ENCODE results near the gene PRADC1. TPM values are rescaled to one million over a fixed set of nuclear protein-coding genes. Genes with fewer than 3 reads are reported as not detected.

The PRADC1 gene
- total and polyA plus RNA-seq, 2 donors (not counting 3 experiments of a cell fraction or from before 2014, with no cell fraction given) = 19.6 to 32.7 TPM

- Histone ChIP-seq H3K9me3 (replicated peaks; ENCODE audit: control insufficient read depth, insufficient read depth, low read length) (no peaks in the 10 kb centered on the region), H3K79me2 (ENCODE audit: control insufficient read depth, insufficient read depth, low read length) (no peaks in the 10 kb centered on the region), H4K20me1 (replicated peaks; ENCODE audit: control insufficient read depth, extremely low read depth, insufficient read depth, low read length) (no peaks in the 10 kb centered on the region), H3K9me1 (replicated peaks; ENCODE audit: control insufficient read depth, extremely low read depth, insufficient read depth, low read length) (no peaks in the 10 kb centered on the region), H3K4me1 (ENCODE audit: control insufficient read depth, extremely low read depth, insufficient read depth, low read length) (no peaks in the 10 kb centered on the region), H3K27me3 (ENCODE audit: control insufficient read depth in 2 of 2, insufficient read depth in 2 of 2, low read length in 2 of 2) (peaks cover 43 to 48% of the 10 kb centered on the region in 2 experiments), H3K4me2 (ENCODE audit: insufficient read depth, low read length) (no peak overlapping the region), H2AFZ (ENCODE audit: low read depth, low read length) (no peak overlapping the region), H3K4me3 (replicated peaks in 1 of 3; ENCODE audit: insufficient read depth in 1 of 3, low read depth in 1 of 3, low read length in 3 of 3) (no peak overlapping the region), H3K9ac (replicated peaks; ENCODE audit: extremely low read depth, insufficient read depth, low read length) (no peak overlapping the region), H3K27ac (ENCODE audit: insufficient read depth, low read depth, low read length) (no peak overlapping the region), H3K36me3 (ENCODE audit: control insufficient read depth in 2 of 2, extremely low read depth in 1 of 2, insufficient read depth in 2 of 2, low read length in 2 of 2) (no peaks in the 10 kb centered on the region)
- intact Hi-C loops (cut with micrococcal nuclease) = no loop called here
- dilution Hi-C loops (cut with MboI; ENCODE audit: extremely low pct_ligation_motif_present, low sequenced_read_pairs) = no loop called here
- DNase-seq (ENCODE audit: low read depth, low spot score) (no peak), FAIRE-seq (no peak)
- ChIA-PET POLR2A (no interaction called here), CTCF (interaction anchor here (1.2 kb wide), 1 partner anchor 20 kb away, joined by 4 read pairs; no protein-coding TSS in a partner anchor)
- no peak for TF ChIP-seq MYC (IDR thresholded peaks at IDR 0.05; ENCODE audit: low read depth, low read length)
- TF ChIP-seq EZH2 (IDR thresholded peaks at IDR 0.05; ENCODE audit: borderline replicate concordance, low read depth, low read length, severe bottlenecking) = no peak
- TF ChIP-seq POLR2AphosphoS5 (IDR thresholded peaks at IDR 0.05; ENCODE audit: insufficient read depth, low read depth, low read length) = no peak
- TF ChIP-seq GATA2 (IDR thresholded peaks at IDR 0.05; ENCODE audit: insufficient read depth, insufficient read length, low read depth, low read length) = no peak
- no peak for TF ChIP-seq FOS (IDR thresholded peaks at IDR 0.05; ENCODE audit: borderline replicate concordance, insufficient read depth, low read length)
- TF ChIP-seq POLR2A (IDR thresholded peaks at IDR 0.05; ENCODE audit: low read depth, low read length) = no peak
- BruUV-seq (replicated peaks) = no TSS peak
Observed at GRCh38 chr2:73269686-73270465, 36.8 kb upstream of the PRADC1 start.
